K562 (cell line): Measurements from ENCODE around the gene EVC.

Source experiments
- CREB1 ChIP-seq, 2 experiments: sonication (generic) in 1 of 2; formaldehyde crosslinking in 1 of 2; IDR thresholded peaks; 2 replicates each; pipeline versions ENCODE4 v1.6.1 to v1.8.0; 2012 to 2022; ENCODE audit warnings: inconsistent platforms in 1 of 2, mild to moderate bottlenecking in 1 of 2, missing genetic modification reagents in 1 of 2, moderate library complexity in 1 of 2
- NFATC3 ChIP-seq: fragments of 450-650 bp; IDR thresholded peaks from 2 replicates; pipeline ENCODE4 v1.6.1; 2017; ENCODE audit warnings: mild to moderate bottlenecking

GRCh38 chr4:5770051-5770450 lies 59.0 kb downstream of the EVC start:
- TF ChIP-seq NFATC3: no peak
- TF ChIP-seq CREB1 (IDR thresholded peaks at IDR 0.05): no peak
- TF ChIP-seq CREB1 (CRISPR knock-in tag; IDR thresholded peaks at IDR 0.05): no peak
